HCT116 (cell line): ENCODE measurements around the gene SLC24A3. TPM values are rescaled to one million over a fixed set of nuclear protein-coding genes. Genes with fewer than 3 reads are reported as not detected.
A peak's percentile ranks its signal among the peaks of the same experiment; 100 is the strongest.

ENCODE experiments used
- ATAC-seq: fragments of 200-7000 bp; cut with Tn5 transposase; 2 replicates; pipeline ENCODE4 v1.9.1; 2020; ENCODE audit warnings: mild to moderate bottlenecking, moderate library complexity
- Bru-seq: library from RNA; stranded (reverse); fragments of 400-500 nt; gene quantifications from one replicate; lab custom pipeline; 2021; lab: Mats Ljungman, UMichigan
- BruChase-seq, 2 experiments: library from RNA; stranded (reverse); fragments of 400-500 nt; gene quantifications; one replicate each; lab custom pipeline; 2021; lab: Mats Ljungman, UMichigan
- BruUV-seq: library from RNA; stranded (reverse); fragments of 400-500 nt; replicated peaks from 2 replicates; lab custom pipeline; 2021; lab: Mats Ljungman, UMichigan
- CTCF ChIA-PET: fragments of 300-600 bp; sonication (Branson Sonifier 250); formaldehyde crosslinking; loops from one replicate; lab custom pipeline; 2021; ENCODE audit warnings: antibody characterized with exemption; lab: Charles Lee
- POLR2A ChIA-PET: fragments of 300-600, 350-600 bp; sonication (Branson Sonifier 250); formaldehyde crosslinking; loops from one replicate; lab custom pipeline; 2021; ENCODE audit warnings: antibody characterized with exemption; lab: Charles Lee
- RAD21 ChIA-PET, 2 experiments: fragments of 300-600 bp; sonication (Branson Sonifier 250); formaldehyde crosslinking; loops; one replicate each; lab custom pipeline; 2023; ENCODE audit warnings: low total read pairs in 2 of 2; ENCODE audit not compliant: uncharacterized antibody in 2 of 2, unreplicated experiment in 2 of 2, low non-redundant PET in 1 of 2; lab: Charles Lee
- DNase-seq: peaks from one replicate; pipeline ENCODE4 v3.0.0-alpha.2; 2010; ENCODE audit warnings: low read depth, low spot score
- H2AFZ ChIP-seq: fragments of 200-600 bp; shearing (Covaris generic), sonication (generic); 2 replicates; pipeline ENCODE4 v1.6.1; 2017; ENCODE audit warnings: low read depth, mixed run types, mixed read lengths, antibody characterized with exemption, low read length; ENCODE audit not compliant: poor library complexity, severe bottlenecking
- H3K27ac ChIP-seq: 2 replicates; pipeline ENCODE4 v1.5.1; 2012; ENCODE audit warnings: low read depth, low read length
- H3K27me3 ChIP-seq: fragments of 200-600 bp; sonication (generic); 2 replicates; pipeline ENCODE4 v1.6.1; 2016; ENCODE audit warnings: mixed run types, low read length, mixed read lengths; ENCODE audit not compliant: insufficient read depth
- H3K36me3 ChIP-seq, 2 experiments: fragments of 200-500 bp in 1 of 2; fragments of 200-600 bp in 1 of 2; sonication (Bioruptor generic) in 1 of 2; sonication (generic) in 1 of 2; 2 replicates each; pipeline versions ENCODE4 v1.5.1 to v1.6.1; 2014 to 2016; ENCODE audit warnings: low read length in 2 of 2, inconsistent platforms in 1 of 2, mixed read lengths in 1 of 2, mixed run types in 1 of 2; ENCODE audit not compliant: insufficient read depth in 2 of 2, control insufficient read depth in 1 of 2
- H3K4me1 ChIP-seq, 2 experiments: fragments of 200-600 bp in 1 of 2; sonication (generic) in 1 of 2; 2 replicates each; pipeline versions ENCODE4 v1.5.1 to v1.6.1; 2012 to 2017; ENCODE audit warnings: low read length in 2 of 2, inconsistent platforms in 1 of 2, mild to moderate bottlenecking in 1 of 2, mixed read lengths in 1 of 2, mixed run types in 1 of 2, moderate library complexity in 1 of 2; ENCODE audit not compliant: insufficient read depth in 2 of 2, control insufficient read depth in 1 of 2
- H3K4me2 ChIP-seq: fragments of 200-600 bp; sonication (generic); 2 replicates; pipeline ENCODE4 v1.6.1; 2017; ENCODE audit warnings: mixed run types, low read length, mixed read lengths
- H3K4me3 ChIP-seq, 2 experiments: fragments of 200-600 bp in 1 of 2; sonication (generic) in 1 of 2; replicated peaks in 1 of 2; 2 replicates each; pipeline ENCODE4 v1.5.1; 2011 to 2016; ENCODE audit warnings: low read length in 2 of 2, control low read depth in 1 of 2, low read depth in 1 of 2, mild to moderate bottlenecking in 1 of 2, mixed read lengths in 1 of 2, mixed run types in 1 of 2
- H3K79me2 ChIP-seq: fragments of 200-600 bp; sonication (generic); 2 replicates; pipeline ENCODE4 v1.6.1; 2017; ENCODE audit warnings: mild to moderate bottlenecking, mixed run types, low read length, moderate library complexity, mixed read lengths; ENCODE audit not compliant: insufficient read depth
- H3K9ac ChIP-seq: fragments of 200-600 bp; sonication (generic); 2 replicates; pipeline ENCODE4 v1.6.1; 2016; ENCODE audit warnings: low read length, mixed read lengths
- H3K9me2 ChIP-seq: fragments of 200-600 bp; sonication (generic), shearing (Covaris generic); 2 replicates; pipeline ENCODE4 v1.6.1; 2017; ENCODE audit warnings: mixed run types, mild to moderate bottlenecking, moderate library complexity; ENCODE audit not compliant: insufficient read depth
- H3K9me3 ChIP-seq, 2 experiments: fragments of 200-500 bp in 1 of 2; fragments of 200-600 bp in 1 of 2; sonication (Bioruptor generic) in 1 of 2; sonication (generic) in 1 of 2; 2 replicates each; pipeline ENCODE4 v1.6.1; 2014 to 2017; ENCODE audit warnings: low read length in 2 of 2, mixed read lengths in 2 of 2, inconsistent platforms in 1 of 2, low read depth in 1 of 2, mild to moderate bottlenecking in 1 of 2, mixed run types in 1 of 2, moderate library complexity in 1 of 2; ENCODE audit not compliant: control insufficient read depth in 1 of 2, insufficient read depth in 1 of 2
- H4K20me1 ChIP-seq: fragments of 200-600 bp; sonication (generic), shearing (Covaris generic); 2 replicates; pipeline ENCODE4 v1.6.1; 2017; ENCODE audit warnings: mixed run types, mild to moderate bottlenecking, moderate library complexity; ENCODE audit not compliant: insufficient read depth
- CBX3 ChIP-seq: IDR thresholded peaks from 2 replicates; pipeline ENCODE4 v1.6.1; 2012; ENCODE audit warnings: low read depth
- CEBPB ChIP-seq: IDR thresholded peaks from 2 replicates; pipeline ENCODE4 v1.6.1; 2012; ENCODE audit warnings: low read depth
- EGR1 ChIP-seq: IDR thresholded peaks from 2 replicates; pipeline ENCODE4 v1.6.1; 2012; ENCODE audit warnings: low read depth
- EZH2 ChIP-seq: fragments of 200-600 bp; sonication (generic); IDR thresholded peaks from 2 replicates; pipeline ENCODE4 v1.6.1; 2017; ENCODE audit warnings: antibody characterized with exemption, mixed run types
- FOSL1 ChIP-seq: IDR thresholded peaks from 2 replicates; pipeline ENCODE4 v1.6.1; 2012; ENCODE audit warnings: low read depth
- POLR2AphosphoS5 ChIP-seq: IDR thresholded peaks from 2 replicates; pipeline ENCODE4 v1.6.1; 2011; ENCODE audit warnings: mild to moderate bottlenecking, low read depth, low read length, moderate library complexity
- SP1 ChIP-seq: IDR thresholded peaks from 2 replicates; pipeline ENCODE4 v1.6.1; 2012; ENCODE audit warnings: low read depth
- SRF ChIP-seq: IDR thresholded peaks from 2 replicates; pipeline ENCODE4 v1.6.1; 2012; ENCODE audit warnings: low read depth
- TCF7L2 ChIP-seq: IDR thresholded peaks from 2 replicates; pipeline ENCODE4 v1.7.0; 2011; ENCODE audit warnings: borderline replicate concordance, inconsistent platforms; ENCODE audit not compliant: insufficient read depth, insufficient read length; ENCODE audit errors: extremely low read depth
- YY1 ChIP-seq: IDR thresholded peaks from 2 replicates; pipeline ENCODE4 v1.6.1; 2011; ENCODE audit warnings: low read length, low read depth, moderate library complexity, mild to moderate bottlenecking; ENCODE audit not compliant: insufficient replicate concordance; ENCODE audit errors: extremely low read depth
- ZBTB33 ChIP-seq: IDR thresholded peaks from 2 replicates; pipeline ENCODE4 v1.6.1; 2011; ENCODE audit warnings: mild to moderate bottlenecking, low read length, moderate library complexity; ENCODE audit not compliant: insufficient replicate concordance; ENCODE audit errors: extremely low read depth
- ZFX ChIP-seq: fragments of 450-650 bp; IDR thresholded peaks from 2 replicates; pipeline ENCODE4 v1.6.1; 2017
- intact Hi-C: fragments of 100-400 bp; cut with micrococcal nuclease; formaldehyde crosslinking; loops from 2 replicates; pipeline ENCODE4 v1.10.0; 2022
- long read RNA-seq: library from polyadenylated mRNA; unstranded; transcript quantifications from one replicate; pipeline ENCODE4 v2.0.0, GENCODE V29; 2021; ENCODE audit not compliant: unreplicated experiment
- polyA plus RNA-seq: library from polyadenylated mRNA; unstranded; fragments of >200 nt; gene quantifications from 2 replicates; pipeline ENCODE4 v1.2.1, GENCODE V29; 2012; ENCODE audit warnings: missing spikeins
- total RNA-seq: library from RNA; stranded (reverse); gene quantifications from one replicate; pipeline ENCODE4 v1.2.1, GENCODE V29; 2021; ENCODE audit not compliant: unreplicated experiment
- TF ChIP-seq, protein P1 (sequence below), 3 experiments: fragments of 200-600 bp in 1 of 3; sonication (generic) in 1 of 3; IDR thresholded peaks in 2 of 3; conservative IDR thresholded peaks in 1 of 3; 2 replicates each; pipeline ENCODE4 v1.5.1; 2012 to 2017; ENCODE audit warnings: low read depth in 2 of 3, low read length in 2 of 3, antibody characterized with exemption in 1 of 3, borderline replicate concordance in 1 of 3, control low read depth in 1 of 3, mild to moderate bottlenecking in 1 of 3, mixed read lengths in 1 of 3, mixed run types in 1 of 3, moderate library complexity in 1 of 3; ENCODE audit not compliant: insufficient read depth in 1 of 3
- TF ChIP-seq, protein P2 (sequence below): IDR thresholded peaks from 2 replicates; pipeline ENCODE4 v1.6.1; 2012

The SLC24A3 gene
- not detected for total RNA-seq
- polyA plus RNA-seq: not detected in 2 replicates
- percentile 1 among the genes with signal in this experiment for Bru-seq, nascent RNA
- percentile 1 among the genes with signal in this experiment for BruChase-seq, experiment 1, labeled RNA remaining after a 6-hour chase
- percentile 2 among the genes with signal in this experiment for BruChase-seq, experiment 2, labeled RNA remaining after a 2-hour chase
- long read RNA-seq: 0 reads

DNA sequence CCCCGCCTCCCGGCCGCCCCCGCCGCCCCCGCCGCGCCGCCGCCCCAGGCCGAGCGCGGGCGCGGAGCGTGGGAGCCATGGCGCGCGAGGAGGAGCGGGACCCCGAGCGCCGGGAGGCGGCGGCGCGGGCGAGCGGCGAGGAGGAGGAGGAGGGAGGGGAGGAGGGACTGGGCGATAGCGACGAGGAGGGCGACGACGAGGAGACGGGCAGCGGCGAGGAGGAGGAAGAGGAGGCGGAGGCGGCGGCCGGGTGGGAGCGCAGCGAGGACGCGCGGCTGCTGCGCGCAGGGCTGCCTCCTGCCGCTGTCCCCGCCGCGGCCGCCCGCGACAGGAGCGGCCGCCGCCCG lies at the start of gene SLC24A3:
Gene SLC24A3, plus strand, starts transcription at position 174 of the 347 bp plus-strand sequence.
- intact Hi-C loops: loop anchor here (10.0 kb wide), 1 partner anchor 58 kb away; no protein-coding TSS in a partner anchor
- H3K9ac ChIP-seq: no peak within 1 kb of the TSS
- no peaks in the 10 kb centered on the region for H3K27me3 ChIP-seq

More for the DNA sequence above, at the start of gene SLC24A3:
- Histone ChIP-seq H4K20me1 (no peaks in the 10 kb centered on the region), H3K36me3 (no peaks in the 10 kb centered on the region), H3K4me2 (no peak within 1 kb of the TSS), H3K9me3 (no peaks in the 10 kb centered on the region; a peak in 1 of 4 replicates), H3K4me1 (no peaks in the 10 kb centered on the region), H3K9me2 (no peaks in the 10 kb centered on the region), H3K27ac (no peak within 1 kb of the TSS), H3K79me2 (no peaks in the 10 kb centered on the region), H2AFZ (no peak within 1 kb of the TSS), H3K4me3 (no peak within 1 kb of the TSS)
- ChIA-PET CTCF (no interaction called here), POLR2A (no interaction called here), RAD21 (no interaction called here)
- no TSS peak for BruUV-seq
- TF ChIP-seq SP1 (no peak), EGR1 (no peak), CBX3 (no peak), EZH2 (no peak), ZFX (no peak), CEBPB (no peak), ZBTB33 (no peak), SRF (no peak), POLR2AphosphoS5 (no peak), FOSL1 (no peak), TCF7L2 (no peak), YY1 (no peak)
- TF ChIP-seq, protein P1, sequence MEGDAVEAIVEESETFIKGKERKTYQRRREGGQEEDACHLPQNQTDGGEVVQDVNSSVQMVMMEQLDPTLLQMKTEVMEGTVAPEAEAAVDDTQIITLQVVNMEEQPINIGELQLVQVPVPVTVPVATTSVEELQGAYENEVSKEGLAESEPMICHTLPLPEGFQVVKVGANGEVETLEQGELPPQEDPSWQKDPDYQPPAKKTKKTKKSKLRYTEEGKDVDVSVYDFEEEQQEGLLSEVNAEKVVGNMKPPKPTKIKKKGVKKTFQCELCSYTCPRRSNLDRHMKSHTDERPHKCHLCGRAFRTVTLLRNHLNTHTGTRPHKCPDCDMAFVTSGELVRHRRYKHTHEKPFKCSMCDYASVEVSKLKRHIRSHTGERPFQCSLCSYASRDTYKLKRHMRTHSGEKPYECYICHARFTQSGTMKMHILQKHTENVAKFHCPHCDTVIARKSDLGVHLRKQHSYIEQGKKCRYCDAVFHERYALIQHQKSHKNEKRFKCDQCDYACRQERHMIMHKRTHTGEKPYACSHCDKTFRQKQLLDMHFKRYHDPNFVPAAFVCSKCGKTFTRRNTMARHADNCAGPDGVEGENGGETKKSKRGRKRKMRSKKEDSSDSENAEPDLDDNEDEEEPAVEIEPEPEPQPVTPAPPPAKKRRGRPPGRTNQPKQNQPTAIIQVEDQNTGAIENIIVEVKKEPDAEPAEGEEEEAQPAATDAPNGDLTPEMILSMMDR (IDR thresholded peaks at IDR 0.05 in 2 of 3, conservative IDR thresholded peaks at IDR 0.05 in 1 of 3; ENCODE audit: borderline replicate concordance in 1 of 3, insufficient read depth in 1 of 3, low read depth in 2 of 3, low read length in 2 of 3): no peak
- TF ChIP-seq, protein P2, sequence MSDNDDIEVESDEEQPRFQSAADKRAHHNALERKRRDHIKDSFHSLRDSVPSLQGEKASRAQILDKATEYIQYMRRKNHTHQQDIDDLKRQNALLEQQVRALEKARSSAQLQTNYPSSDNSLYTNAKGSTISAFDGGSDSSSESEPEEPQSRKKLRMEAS: no peak
- DNase-seq (no peak), ATAC-seq (no peak)
